T follicular helper cell (primary cell): ENCODE results near the gene PDGFRA.

Source experiments
- DNase-seq: peaks from one replicate; pipeline ENCODE4 v3.0.0-alpha.2; 2020; ENCODE audit warnings: low read depth

The PDGFRA gene

GRCh38 chr4:54255881-54256280 lies 26.8 kb downstream of the PDGFRA start:
- DNase-seq = no peak

- no peak for DNase-seq
These were observed 27.7 kb downstream of the PDGFRA start for GRCh38 chr4:54256491-54257486.

- no peak for DNase-seq
These were observed 36.3 kb downstream of the PDGFRA start for GRCh38 chr4:54265366-54265765.

- no peak for DNase-seq
These were observed 39.1 kb downstream of the PDGFRA start for GRCh38 chr4:54268151-54268550.

- no peak for DNase-seq
These were observed 42.4 kb downstream of the PDGFRA start for GRCh38 chr4:54271464-54271863.

GRCh38 chr4:54272051-54272450 lies 43.0 kb downstream of the PDGFRA start:
- DNase-seq = no peak

- DNase-seq = no peak
These were observed 45.2 kb downstream of the PDGFRA start for GRCh38 chr4:54274264-54274663.

- DNase-seq = no peak
These were observed 45.9 kb downstream of the PDGFRA start for GRCh38 chr4:54274795-54275665.

- no peak for DNase-seq
These were observed 47.7 kb downstream of the PDGFRA start for GRCh38 chr4:54276641-54277430.

- no peak for DNase-seq
These were observed 48.6 kb downstream of the PDGFRA start for GRCh38 chr4:54277691-54278090.

GRCh38 chr4:54278216-54278615 lies 49.1 kb downstream of the PDGFRA start:
- DNase-seq = no peak

GRCh38 chr4:54281054-54281766 lies 52.1 kb downstream of the PDGFRA start:
- no peak for DNase-seq

GRCh38 chr4:54282837-54283236 lies 53.7 kb downstream of the PDGFRA start:
- no peak for DNase-seq

GRCh38 chr4:54289316-54289715 lies 60.2 kb downstream of the PDGFRA start:
- DNase-seq = no peak

GRCh38 chr4:54290980-54291379 lies 61.9 kb downstream of the PDGFRA start:
- no peak for DNase-seq

GRCh38 chr4:54296548-54297203 lies 67.6 kb downstream of the PDGFRA start:
- no peak for DNase-seq

GRCh38 chr4:54308110-54308509 lies 79.0 kb downstream of the PDGFRA start:
- no peak for DNase-seq

- DNase-seq = no peak
These were observed 86.8 kb downstream of the PDGFRA start for GRCh38 chr4:54315561-54316538.

GRCh38 chr4:54317690-54318089 lies 88.6 kb downstream of the PDGFRA start:
- DNase-seq = no peak
